HK-2 (cell line): Measurements from ENCODE around the gene TMEM208.

Source experiments
- DNase-seq: peaks from one replicate; pipeline ENCODE4 v3.0.0-alpha.2; 2018; ENCODE audit not compliant: unreplicated experiment

TMEM208 gene

GRCh38 chr16:67236563-67237395 is 9.8 kb downstream of the TMEM208 start:
- peak; percentile 59 for DNase-seq

- DNase-seq = no peak
These were observed 10.7 kb downstream of the TMEM208 start for GRCh38 chr16:67237396-67238277.

- no peak for DNase-seq
These were observed 11.3 kb downstream of the TMEM208 start for GRCh38 chr16:67238278-67238575.

- DNase-seq = no peak
These were observed 12.0 kb downstream of the TMEM208 start for GRCh38 chr16:67238806-67239470.

- peak; percentile 61 for DNase-seq
These were observed 13.6 kb downstream of the TMEM208 start for GRCh38 chr16:67240506-67240905.

- DNase-seq = peak; percentile 89
These were observed 14.3 kb downstream of the TMEM208 start for GRCh38 chr16:67241008-67241900.

- DNase-seq = no peak
These were observed 15.3 kb downstream of the TMEM208 start for GRCh38 chr16:67242138-67242730.

GRCh38 chr16:67243481-67243880 is 16.6 kb downstream of the TMEM208 start:
- no peak for DNase-seq

- peak; percentile 78 for DNase-seq
These were observed 17.7 kb downstream of the TMEM208 start for GRCh38 chr16:67244387-67245185.

GRCh38 chr16:67245186-67245585 is 18.3 kb downstream of the TMEM208 start:
- no peak for DNase-seq

- DNase-seq = no peak
These were observed 18.7 kb downstream of the TMEM208 start for GRCh38 chr16:67245674-67246080.

- DNase-seq = peak; percentile 86
These were observed 19.3 kb downstream of the TMEM208 start for GRCh38 chr16:67246081-67246755.

GRCh38 chr16:67246756-67247191 is 19.8 kb downstream of the TMEM208 start:
- no peak for DNase-seq

GRCh38 chr16:67247192-67248072 is 20.5 kb downstream of the TMEM208 start, which contains the start of gene FHOD1:
Gene FHOD1 (minus strand): TSS chr16:67247481. CDS start chr16:67247410, 71 bp downstream.
- peak; percentile 99 for DNase-seq

GRCh38 chr16:67248073-67248400 is 21.1 kb downstream of the TMEM208 start:
- DNase-seq = no peak

GRCh38 chr16:67248401-67249177 is 21.7 kb downstream of the TMEM208 start, which contains the start of gene SLC9A5:
Gene SLC9A5 (plus strand): TSS chr16:67248979. CDS start chr16:67249015, 36 bp downstream.
- peak; percentile 48 for DNase-seq
